ENCODE data around the gene RIN2.

DNA sequence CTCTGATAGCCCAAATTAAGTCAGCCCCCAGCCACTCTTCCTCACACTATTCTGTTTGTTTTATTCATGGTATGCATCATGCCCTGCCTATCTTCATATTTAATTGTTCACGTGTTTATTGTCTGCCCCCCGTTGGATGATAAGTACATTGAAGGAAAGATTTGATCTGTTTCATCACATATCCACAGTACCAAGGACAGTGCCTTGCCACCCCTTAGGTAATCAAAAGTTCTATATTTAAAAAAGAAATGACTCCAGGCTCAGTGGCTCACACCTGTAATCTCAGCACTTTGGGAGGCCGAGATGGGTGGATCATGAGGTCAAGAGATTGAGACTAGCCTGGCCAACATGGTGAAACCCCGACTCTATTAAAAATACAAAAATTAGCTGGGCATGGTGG is 10.2 kb upstream of the RIN2 start:
- TF ChIP-seq, protein P1, sequence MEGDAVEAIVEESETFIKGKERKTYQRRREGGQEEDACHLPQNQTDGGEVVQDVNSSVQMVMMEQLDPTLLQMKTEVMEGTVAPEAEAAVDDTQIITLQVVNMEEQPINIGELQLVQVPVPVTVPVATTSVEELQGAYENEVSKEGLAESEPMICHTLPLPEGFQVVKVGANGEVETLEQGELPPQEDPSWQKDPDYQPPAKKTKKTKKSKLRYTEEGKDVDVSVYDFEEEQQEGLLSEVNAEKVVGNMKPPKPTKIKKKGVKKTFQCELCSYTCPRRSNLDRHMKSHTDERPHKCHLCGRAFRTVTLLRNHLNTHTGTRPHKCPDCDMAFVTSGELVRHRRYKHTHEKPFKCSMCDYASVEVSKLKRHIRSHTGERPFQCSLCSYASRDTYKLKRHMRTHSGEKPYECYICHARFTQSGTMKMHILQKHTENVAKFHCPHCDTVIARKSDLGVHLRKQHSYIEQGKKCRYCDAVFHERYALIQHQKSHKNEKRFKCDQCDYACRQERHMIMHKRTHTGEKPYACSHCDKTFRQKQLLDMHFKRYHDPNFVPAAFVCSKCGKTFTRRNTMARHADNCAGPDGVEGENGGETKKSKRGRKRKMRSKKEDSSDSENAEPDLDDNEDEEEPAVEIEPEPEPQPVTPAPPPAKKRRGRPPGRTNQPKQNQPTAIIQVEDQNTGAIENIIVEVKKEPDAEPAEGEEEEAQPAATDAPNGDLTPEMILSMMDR (conservative IDR thresholded peaks at IDR 0.05) = no peak
- no peak for TF ChIP-seq ZFX (IDR thresholded peaks at IDR 0.05)

Measured in C4-2B (cell line).